HCT116 (cell line): ENCODE measurements around the gene DHX34. TPM values are rescaled to one million over a fixed set of nuclear protein-coding genes. Genes with fewer than 3 reads are reported as not detected.

Source experiments
- ATAC-seq: fragments of 200-7000 bp; cut with Tn5 transposase; 2 replicates; pipeline ENCODE4 v1.9.1; 2020; ENCODE audit warnings: mild to moderate bottlenecking, moderate library complexity
- BruUV-seq: library from RNA; stranded (reverse); fragments of 400-500 nt; replicated peaks from 2 replicates; lab custom pipeline; 2021; lab: Mats Ljungman, UMichigan
- CTCF ChIA-PET: fragments of 300-600 bp; sonication (Branson Sonifier 250); formaldehyde crosslinking; loops from one replicate; lab custom pipeline; 2021; ENCODE audit warnings: antibody characterized with exemption; lab: Charles Lee
- POLR2A ChIA-PET: fragments of 300-600, 350-600 bp; sonication (Branson Sonifier 250); formaldehyde crosslinking; loops from one replicate; lab custom pipeline; 2021; ENCODE audit warnings: antibody characterized with exemption; lab: Charles Lee
- RAD21 ChIA-PET, 2 experiments: fragments of 300-600 bp; sonication (Branson Sonifier 250); formaldehyde crosslinking; loops; one replicate each; lab custom pipeline; 2023; ENCODE audit warnings: low total read pairs in 2 of 2; ENCODE audit not compliant: uncharacterized antibody in 2 of 2, unreplicated experiment in 2 of 2, low non-redundant PET in 1 of 2; lab: Charles Lee
- DNase-seq: peaks from one replicate; pipeline ENCODE4 v3.0.0-alpha.2; 2010; ENCODE audit warnings: low read depth, low spot score
- H2AFZ ChIP-seq: fragments of 200-600 bp; shearing (Covaris generic), sonication (generic); 2 replicates; pipeline ENCODE4 v1.6.1; 2017; ENCODE audit warnings: low read depth, mixed run types, mixed read lengths, antibody characterized with exemption, low read length; ENCODE audit not compliant: poor library complexity, severe bottlenecking
- H3K27ac ChIP-seq: 2 replicates; pipeline ENCODE4 v1.5.1; 2012; ENCODE audit warnings: low read depth, low read length
- H3K27me3 ChIP-seq: fragments of 200-600 bp; sonication (generic); 2 replicates; pipeline ENCODE4 v1.6.1; 2016; ENCODE audit warnings: mixed run types, low read length, mixed read lengths; ENCODE audit not compliant: insufficient read depth
- H3K36me3 ChIP-seq, 2 experiments: fragments of 200-500 bp in 1 of 2; fragments of 200-600 bp in 1 of 2; sonication (Bioruptor generic) in 1 of 2; sonication (generic) in 1 of 2; 2 replicates each; pipeline versions ENCODE4 v1.5.1 to v1.6.1; 2014 to 2016; ENCODE audit warnings: low read length in 2 of 2, inconsistent platforms in 1 of 2, mixed read lengths in 1 of 2, mixed run types in 1 of 2; ENCODE audit not compliant: insufficient read depth in 2 of 2, control insufficient read depth in 1 of 2
- H3K4me1 ChIP-seq, 2 experiments: fragments of 200-600 bp in 1 of 2; sonication (generic) in 1 of 2; 2 replicates each; pipeline versions ENCODE4 v1.5.1 to v1.6.1; 2012 to 2017; ENCODE audit warnings: low read length in 2 of 2, inconsistent platforms in 1 of 2, mild to moderate bottlenecking in 1 of 2, mixed read lengths in 1 of 2, mixed run types in 1 of 2, moderate library complexity in 1 of 2; ENCODE audit not compliant: insufficient read depth in 2 of 2, control insufficient read depth in 1 of 2
- H3K4me2 ChIP-seq: fragments of 200-600 bp; sonication (generic); 2 replicates; pipeline ENCODE4 v1.6.1; 2017; ENCODE audit warnings: mixed run types, low read length, mixed read lengths
- H3K4me3 ChIP-seq, 2 experiments: fragments of 200-600 bp in 1 of 2; sonication (generic) in 1 of 2; replicated peaks in 1 of 2; 2 replicates each; pipeline ENCODE4 v1.5.1; 2011 to 2016; ENCODE audit warnings: low read length in 2 of 2, control low read depth in 1 of 2, low read depth in 1 of 2, mild to moderate bottlenecking in 1 of 2, mixed read lengths in 1 of 2, mixed run types in 1 of 2
- H3K79me2 ChIP-seq: fragments of 200-600 bp; sonication (generic); 2 replicates; pipeline ENCODE4 v1.6.1; 2017; ENCODE audit warnings: mild to moderate bottlenecking, mixed run types, low read length, moderate library complexity, mixed read lengths; ENCODE audit not compliant: insufficient read depth
- H3K9ac ChIP-seq: fragments of 200-600 bp; sonication (generic); 2 replicates; pipeline ENCODE4 v1.6.1; 2016; ENCODE audit warnings: low read length, mixed read lengths
- H3K9me2 ChIP-seq: fragments of 200-600 bp; sonication (generic), shearing (Covaris generic); 2 replicates; pipeline ENCODE4 v1.6.1; 2017; ENCODE audit warnings: mixed run types, mild to moderate bottlenecking, moderate library complexity; ENCODE audit not compliant: insufficient read depth
- H3K9me3 ChIP-seq, 2 experiments: fragments of 200-500 bp in 1 of 2; fragments of 200-600 bp in 1 of 2; sonication (Bioruptor generic) in 1 of 2; sonication (generic) in 1 of 2; 2 replicates each; pipeline ENCODE4 v1.6.1; 2014 to 2017; ENCODE audit warnings: low read length in 2 of 2, mixed read lengths in 2 of 2, inconsistent platforms in 1 of 2, low read depth in 1 of 2, mild to moderate bottlenecking in 1 of 2, mixed run types in 1 of 2, moderate library complexity in 1 of 2; ENCODE audit not compliant: control insufficient read depth in 1 of 2, insufficient read depth in 1 of 2
- H4K20me1 ChIP-seq: fragments of 200-600 bp; sonication (generic), shearing (Covaris generic); 2 replicates; pipeline ENCODE4 v1.6.1; 2017; ENCODE audit warnings: mixed run types, mild to moderate bottlenecking, moderate library complexity; ENCODE audit not compliant: insufficient read depth
- ATF3 ChIP-seq: IDR thresholded peaks from 2 replicates; pipeline ENCODE4 v1.6.1; 2012
- ELF1 ChIP-seq: IDR thresholded peaks from 2 replicates; pipeline ENCODE4 v1.6.1; 2012; ENCODE audit warnings: low read depth, borderline replicate concordance
- EZH2 ChIP-seq: fragments of 200-600 bp; sonication (generic); IDR thresholded peaks from 2 replicates; pipeline ENCODE4 v1.6.1; 2017; ENCODE audit warnings: antibody characterized with exemption, mixed run types
- EZH2phosphoT487 ChIP-seq: fragments of 200-600 bp; IDR thresholded peaks from 2 replicates; pipeline ENCODE4 v1.6.1; 2018; ENCODE audit warnings: antibody characterized with exemption, borderline replicate concordance
- FOSL1 ChIP-seq: IDR thresholded peaks from 2 replicates; pipeline ENCODE4 v1.6.1; 2012; ENCODE audit warnings: low read depth
- JUND ChIP-seq: IDR thresholded peaks from 2 replicates; pipeline ENCODE4 v1.6.1; 2012
- SRF ChIP-seq: IDR thresholded peaks from 2 replicates; pipeline ENCODE4 v1.6.1; 2012; ENCODE audit warnings: low read depth
- TCF7L2 ChIP-seq: IDR thresholded peaks from 2 replicates; pipeline ENCODE4 v1.7.0; 2011; ENCODE audit warnings: borderline replicate concordance, inconsistent platforms; ENCODE audit not compliant: insufficient read depth, insufficient read length; ENCODE audit errors: extremely low read depth
- intact Hi-C: fragments of 100-400 bp; cut with micrococcal nuclease; formaldehyde crosslinking; loops from 2 replicates; pipeline ENCODE4 v1.10.0; 2022
- total RNA-seq: library from RNA; stranded (reverse); gene quantifications from one replicate; pipeline ENCODE4 v1.2.1, GENCODE V29; 2021; ENCODE audit not compliant: unreplicated experiment

DHX34 gene
- total RNA-seq, 1 experiment from 2014 or later: 30.5 TPM

- Histone ChIP-seq H3K4me2 (no peak overlapping the region), H3K36me3 (no peaks in the 10 kb centered on the region), H3K9me3 (no peaks in the 10 kb centered on the region), H3K9ac (no peak overlapping the region), H4K20me1 (no peaks in the 10 kb centered on the region), H3K27me3 (peaks cover 13% of the 10 kb centered on the region; the same call in 1 of the 2 replicates), H3K9me2 (no peaks in the 10 kb centered on the region)
- POLR2A ChIA-PET: no interaction called here
- ATAC-seq (no peak), DNase-seq (no peak)
- CTCF ChIA-PET: no interaction called here
- no TSS peak for BruUV-seq
- RAD21 ChIA-PET: no interaction called here
- intact Hi-C loops: no loop called here
- TF ChIP-seq EZH2 (no peak), ATF3 (no peak), TCF7L2 (no peak), ELF1 (no peak), JUND (no peak), SRF (no peak), EZH2phosphoT487 (no peak), FOSL1 (no peak)
- TF ChIP-seq, all 23 proteins: peak for 0
- peaks cover 9 to 13% of the 10 kb centered on the region in 2 experiments; a peak in 3 of 4 replicates for H3K4me1 ChIP-seq
- no peaks in the 10 kb centered on the region for H3K79me2 ChIP-seq
- H2AFZ ChIP-seq: no peak overlapping the region
- H3K4me3 ChIP-seq: no peak overlapping the region
- H3K27ac ChIP-seq: no peak overlapping the region
Measured at GRCh38 chr19:47417107-47417745, 68.1 kb downstream of the DHX34 start.
